Hematopoietic multipotent progenitor cell treated with erythropoietin and hydrocortisone succinate and interleukin-3 and kit ligand, for 8 days (in vitro differentiated cells): ENCODE data around the gene NUAK2.
"Not testable (repeated sequence)": the region's sequence is repeated elsewhere in the genome, so short reads cannot be mapped to it uniquely, and the experiment has no call there.

Source experiments
- DNase-seq: peaks from one replicate; pipeline ENCODE4 v3.0.0-alpha.2; 2015

The NUAK2 gene

DNA sequence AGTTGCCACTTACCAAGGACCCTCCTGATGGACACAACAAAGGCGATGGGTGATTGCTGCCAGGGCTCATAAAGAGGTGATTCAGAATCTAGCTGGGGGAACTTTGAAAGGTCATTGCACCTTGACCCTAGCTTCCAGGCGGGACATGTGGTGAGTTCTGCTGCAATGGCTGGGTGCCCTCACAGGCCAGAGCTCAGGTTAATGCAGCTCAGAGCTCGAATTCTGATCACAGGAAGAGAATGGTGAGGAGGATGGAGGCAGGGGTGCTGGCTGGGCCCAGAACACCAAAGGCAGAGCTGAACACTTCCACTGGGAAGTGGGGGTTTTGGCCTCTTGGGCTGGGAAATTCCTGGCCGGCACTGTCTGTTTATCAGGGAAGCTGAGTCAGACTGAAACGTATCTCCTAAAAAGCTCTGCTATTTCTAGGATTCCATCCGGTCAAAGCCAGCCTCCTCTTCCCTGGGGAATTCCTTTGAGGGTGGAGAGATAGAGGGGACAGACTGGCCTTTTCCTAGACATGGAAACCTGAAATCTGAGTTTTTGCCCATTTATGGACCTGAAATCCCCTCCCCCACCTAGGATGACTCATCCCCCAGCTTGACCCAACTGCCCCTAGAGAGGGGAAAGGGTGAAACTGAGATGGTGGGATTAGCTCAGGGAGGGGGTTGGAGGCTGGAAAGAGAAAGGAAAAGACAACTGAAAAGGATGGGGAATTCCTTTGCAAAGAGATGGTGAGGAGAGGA is 27.2 kb downstream of the NUAK2 start:
- DNase-seq = no peak

DNA sequence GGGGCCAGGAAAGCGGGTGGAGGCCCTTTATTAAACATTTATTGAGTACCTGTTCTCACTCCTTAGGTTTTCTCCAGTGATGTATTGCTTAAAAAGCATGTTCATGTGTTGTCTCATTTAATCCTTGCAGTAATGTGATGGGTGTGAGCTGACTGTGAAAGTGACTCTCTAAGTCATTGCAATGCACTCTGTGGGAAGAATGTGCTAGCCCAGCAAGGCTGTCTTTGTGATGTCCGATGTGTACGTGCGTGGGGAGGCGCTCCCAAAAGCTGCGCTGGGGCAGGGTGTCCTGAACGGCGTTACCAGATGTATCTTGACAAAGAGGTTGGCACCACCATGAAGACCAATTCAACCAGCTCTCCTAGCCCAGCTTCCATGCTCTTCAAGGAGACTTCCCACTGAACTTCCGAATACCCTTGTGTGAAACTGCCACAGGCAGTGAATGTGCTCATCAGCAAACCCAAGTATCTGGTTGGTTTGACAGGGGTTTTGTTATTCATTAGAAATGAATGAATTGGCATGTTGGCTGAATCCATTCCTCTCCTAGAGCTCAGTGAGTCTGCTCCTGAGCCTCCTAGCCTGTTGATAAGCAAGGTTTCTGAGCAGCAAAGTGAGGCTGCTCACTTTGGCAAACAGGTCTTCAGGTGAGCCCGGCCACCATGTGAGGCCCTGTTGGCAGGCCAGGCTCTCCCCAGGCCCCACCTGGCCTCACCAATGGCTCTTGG is 28.0 kb downstream of the NUAK2 start:
- DNase-seq = no peak

DNA sequence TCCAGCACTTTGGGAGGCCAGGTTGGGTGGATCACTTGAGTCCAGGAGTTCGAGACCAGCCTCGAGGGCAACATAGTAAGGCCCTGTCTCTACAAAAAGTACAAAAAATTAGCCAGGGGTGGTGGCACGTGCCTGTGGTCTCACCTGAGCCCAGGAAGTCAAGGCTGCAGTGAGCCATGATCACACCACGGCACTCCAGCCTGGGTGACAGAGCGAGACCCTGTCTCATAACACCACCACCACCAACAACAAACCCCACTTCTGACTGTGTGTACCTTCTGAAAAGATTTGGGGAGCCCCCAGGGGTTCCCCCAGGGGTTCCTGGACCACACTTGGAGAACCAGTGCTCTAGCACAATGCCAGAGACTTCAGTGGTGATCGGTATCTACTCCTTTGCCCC is 29.9 kb downstream of the NUAK2 start:
- DNase-seq = no peak

DNA sequence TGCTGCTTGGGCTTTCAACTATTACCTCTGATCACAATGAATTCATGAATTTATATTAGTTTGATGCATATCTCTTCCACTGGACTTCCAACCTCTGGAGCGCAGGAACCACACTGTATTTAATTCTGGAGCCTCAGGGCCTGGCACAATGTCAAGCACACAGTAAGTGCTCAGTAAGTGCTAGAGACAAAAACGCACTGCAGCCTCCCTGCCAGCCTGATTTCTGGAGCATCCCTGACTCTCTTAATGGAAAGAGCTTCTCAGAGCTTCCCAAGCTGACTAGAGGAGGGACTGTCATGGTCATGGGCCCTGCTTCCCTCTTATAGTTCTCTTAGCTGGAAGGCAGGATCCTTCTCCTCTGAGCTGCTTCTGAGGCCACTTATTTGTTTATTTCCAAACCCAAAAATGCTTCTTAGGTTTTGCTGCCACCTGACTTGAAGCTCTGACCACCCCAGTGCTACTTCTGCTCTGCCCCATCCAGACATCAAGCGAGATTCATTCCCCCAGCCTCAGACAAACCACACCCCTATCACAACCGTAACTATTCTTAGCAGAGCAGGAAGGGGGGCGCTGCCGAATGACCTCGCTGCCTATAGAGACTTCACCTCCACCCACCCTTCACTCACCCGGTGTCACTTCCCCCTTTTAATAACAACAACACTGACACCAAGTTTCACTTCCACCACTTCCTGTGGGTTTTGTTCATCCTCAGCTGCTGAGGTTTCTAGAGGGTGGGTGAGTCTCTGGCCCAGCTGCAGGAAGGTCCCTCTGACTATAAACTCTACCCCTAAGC is 33.6 kb downstream of the NUAK2 start:
- DNase-seq = peak; percentile 49

GRCh38 chr1:205287076-205287475 is 34.5 kb downstream of the NUAK2 start:
- DNase-seq = no peak

DNA sequence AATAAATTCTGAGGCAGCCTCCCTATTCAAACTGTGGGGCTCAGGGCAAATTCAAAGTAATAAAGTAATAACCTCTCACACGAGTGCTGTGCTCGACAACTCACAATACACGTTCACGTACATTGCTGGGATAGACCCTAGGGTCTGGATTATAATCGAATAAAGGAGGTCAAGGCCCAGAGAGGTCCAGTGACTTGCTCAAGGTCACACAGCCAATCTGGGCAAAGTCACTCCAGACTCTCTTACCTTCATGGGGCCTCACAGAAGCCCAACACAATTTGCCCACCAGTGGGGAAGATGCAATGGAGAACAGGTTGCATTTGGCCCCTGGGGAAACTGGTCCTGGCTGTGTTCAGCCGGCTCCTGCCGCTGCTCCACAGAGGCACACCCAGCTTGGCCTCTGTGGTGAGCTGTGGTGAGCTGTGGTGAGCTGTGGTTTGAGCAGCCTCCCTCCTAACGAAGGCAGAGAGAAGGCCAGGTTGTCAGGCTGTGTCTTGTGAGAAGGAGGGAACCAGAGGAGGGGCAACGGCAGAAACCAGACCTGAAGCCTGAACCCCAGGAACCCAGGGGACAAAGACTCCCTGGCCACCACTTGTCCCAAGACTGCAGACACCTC is 35.1 kb downstream of the NUAK2 start:
- DNase-seq = peak; percentile 52

GRCh38 chr1:205285381-205286101 is 36.0 kb downstream of the NUAK2 start:
- DNase-seq = no peak

- peak; percentile 59 for DNase-seq
Measured at GRCh38 chr1:205284420-205285144, 37.0 kb downstream of the NUAK2 start.

GRCh38 chr1:205283270-205284147 is 38.0 kb downstream of the NUAK2 start:
- DNase-seq = no peak

DNA sequence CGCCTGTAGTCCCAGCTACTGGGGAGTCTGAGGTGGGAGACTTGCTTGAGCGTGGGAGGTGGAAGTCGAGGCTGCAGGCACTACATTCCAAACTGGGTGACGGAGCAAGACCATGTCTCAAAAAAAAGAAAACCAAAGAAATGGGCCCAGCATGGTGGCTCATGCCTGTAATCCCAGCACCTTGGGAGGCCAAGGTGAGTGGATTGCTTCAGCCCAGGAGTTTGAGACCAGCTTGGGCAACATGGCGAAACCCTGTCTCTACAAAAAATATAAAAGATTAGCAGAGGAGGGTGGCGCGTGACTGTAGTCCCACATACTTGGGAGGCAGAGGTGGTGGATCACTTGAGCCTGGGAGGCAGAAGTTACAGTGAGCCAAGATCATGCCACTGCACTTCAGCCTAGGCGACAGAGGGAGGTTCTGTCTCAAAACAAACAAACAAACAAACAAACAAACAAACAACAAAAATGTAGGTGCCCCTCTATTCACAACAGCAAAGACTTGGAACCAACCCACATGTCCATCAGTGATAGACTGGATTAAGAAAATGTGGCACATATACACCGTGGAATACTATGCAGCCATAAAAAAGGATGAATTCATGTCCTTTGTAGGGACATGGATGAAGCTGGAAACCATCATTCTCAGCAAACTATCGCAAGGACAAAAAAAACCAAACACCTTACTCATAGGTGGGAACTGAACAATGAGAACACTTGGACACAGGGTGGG is 40.7 kb downstream of the NUAK2 start:
- not testable (repeated sequence) for DNase-seq

- DNase-seq = no peak
Measured at GRCh38 chr1:205279986-205280385, 41.6 kb downstream of the NUAK2 start.

GRCh38 chr1:205276689-205277065 is 44.9 kb downstream of the NUAK2 start:
- DNase-seq = no peak

DNA sequence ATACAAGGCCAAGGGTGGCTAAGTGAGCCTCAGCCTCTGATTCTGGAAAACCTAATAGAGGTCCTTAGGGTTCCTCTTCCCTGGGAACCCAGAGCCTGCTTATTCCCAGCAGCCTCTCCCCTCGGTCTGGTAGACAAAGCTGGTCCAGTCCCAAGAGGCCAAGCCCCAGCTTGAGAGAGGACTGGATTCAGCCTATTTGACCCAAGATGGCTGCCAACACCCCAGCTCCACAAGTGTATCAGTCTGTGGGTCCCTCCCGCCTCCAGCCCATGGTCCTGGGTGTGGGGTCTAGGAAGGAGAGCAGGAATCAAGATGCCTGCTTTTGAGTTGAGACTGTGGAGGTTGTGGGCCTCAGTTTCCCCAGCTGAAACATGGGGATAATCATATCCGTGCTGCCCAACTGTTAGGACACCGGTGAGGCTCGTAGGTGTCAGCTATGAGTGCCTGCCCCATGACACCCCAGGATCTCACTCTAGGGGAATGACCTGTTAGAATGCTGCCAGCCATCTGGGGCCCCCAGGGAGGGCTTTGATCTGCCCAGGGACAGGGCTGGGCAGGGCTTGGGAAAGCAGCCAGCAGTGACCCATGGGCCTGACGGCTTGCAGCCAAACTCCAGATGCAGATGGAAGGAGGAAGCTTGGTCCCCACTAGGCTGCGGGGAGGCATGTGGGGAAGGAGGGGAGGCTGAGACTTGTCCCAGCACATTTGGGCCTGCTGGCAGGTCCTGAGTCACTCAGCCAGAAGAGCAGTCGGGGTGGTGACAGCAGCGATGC is 45.4 kb downstream of the NUAK2 start:
- DNase-seq = no peak

- no peak for DNase-seq
Measured at GRCh38 chr1:205275133-205275532, 46.4 kb downstream of the NUAK2 start.

GRCh38 chr1:205274041-205274691 is 47.4 kb downstream of the NUAK2 start:
- no peak for DNase-seq

- DNase-seq = peak; percentile 75
Measured at GRCh38 chr1:205273551-205273982, 48.0 kb downstream of the NUAK2 start.

- peak; percentile 18 for DNase-seq
Measured at GRCh38 chr1:205272536-205272935, 49.0 kb downstream of the NUAK2 start.

GRCh38 chr1:205271745-205272144 is 49.8 kb downstream of the NUAK2 start:
- DNase-seq = no peak

- DNase-seq = no peak
Measured at GRCh38 chr1:205271277-205271676, 50.3 kb downstream of the NUAK2 start.
